Gastroesophageal sphincter (tissue), 4 donors: ENCODE data around the gene MRO. TPM values are rescaled to one million over a fixed set of nuclear protein-coding genes. Genes with fewer than 3 reads are reported as not detected.

Experiments used
- ATAC-seq: fragments of 150-250 bp; one replicate; pipeline ENCODE4 v1.9.1; 2016; ENCODE audit warnings: mild to moderate bottlenecking, moderate library complexity
- H3K27ac ChIP-seq, 4 donors: fragments of 200-600 bp; sonication (generic) in 3 of 4; 1 replicate in 3 of 4; 2 replicates in 1 of 4; pipeline ENCODE4 v1.5.1; 2016 to 2019
- H3K27me3 ChIP-seq: fragments of 200-600 bp; sonication (generic); one replicate; pipeline ENCODE4 v1.5.1; 2019
- H3K36me3 ChIP-seq, 2 donors: fragments of 200-600 bp; sonication (generic); one replicate each; pipeline ENCODE4 v1.5.1; 2019; ENCODE audit warnings: control low read depth in 1 of 2
- H3K4me1 ChIP-seq, 3 donors: fragments of 200-600 bp; sonication (generic); 1 replicate in 2 of 3; 2 replicates in 1 of 3; pipeline ENCODE4 v1.5.1; 2016 to 2019; ENCODE audit warnings: control low read depth in 2 of 3
- H3K4me3 ChIP-seq, 2 donors: fragments of 200-600 bp; sonication (generic); one replicate each; pipeline ENCODE4 v1.5.1; 2019; ENCODE audit warnings: mild to moderate bottlenecking in 1 of 2, moderate library complexity in 1 of 2
- H3K9me3 ChIP-seq, 3 donors: fragments of 200-600 bp; sonication (generic); one replicate each; pipeline ENCODE4 v1.5.1; 2017 to 2019; ENCODE audit warnings: control low read depth in 2 of 3
- CTCF ChIP-seq, 4 experiments: fragments of 200-600 bp in 2 of 4; fragments of 450-650 bp in 2 of 4; sonication (generic) in 1 of 4; IDR thresholded peaks; one replicate each; pipeline ENCODE4 v1.5.1; 2017 to 2019; ENCODE audit warnings: antibody characterized with exemption in 4 of 4, mild to moderate bottlenecking in 2 of 4, moderate library complexity in 2 of 4
- EP300 ChIP-seq: sonication (generic); formaldehyde crosslinking; IDR thresholded peaks from one replicate; pipeline ENCODE4 v1.6.1; 2017; ENCODE audit warnings: antibody characterized with exemption, mild to moderate bottlenecking
- POLR2A ChIP-seq, 2 donors: fragments of 450-650 bp; IDR thresholded peaks; one replicate each; pipeline ENCODE4 v1.6.1; 2017; ENCODE audit warnings: antibody characterized with exemption in 2 of 2, mild to moderate bottlenecking in 2 of 2, moderate library complexity in 1 of 2
- POLR2AphosphoS5 ChIP-seq: sonication (generic); formaldehyde crosslinking; IDR thresholded peaks from one replicate; pipeline ENCODE4 v1.6.1; 2017; ENCODE audit warnings: antibody characterized with exemption
- WGBS, 2 donors: methylation state at CpG; one replicate each; pipeline ENCODE4 v1.1.5; 2018; ENCODE audit warnings: low coverage in 1 of 2; 5-methylcytosine and 5-hydroxymethylcytosine counted together
- total RNA-seq, 4 donors: library from RNA; depleted of rRNA; stranded (reverse); fragments of >200 nt; gene quantifications; one replicate each; pipeline ENCODE4 v1.1.0, GENCODE V29; 2016

Gene MRO
- total RNA-seq, 4 donors from 2014 or later, result 0.16 to 0.94 (median 0.31) TPM; not detected in 1

GRCh38 chr18:50844960-50845359 is 25.1 kb upstream of the MRO start:
- Histone ChIP-seq H3K36me3 (no peaks in the 10 kb centered on the region), H3K4me3 (no peak overlapping the region), H3K27me3 (no peaks in the 10 kb centered on the region), H3K27ac (no peak overlapping the region), H3K9me3 (no peaks in the 10 kb centered on the region), H3K4me1 (no peaks in the 10 kb centered on the region)
- TF ChIP-seq CTCF (IDR thresholded peaks at IDR 0.05) (no peak), EP300 (no peak), POLR2AphosphoS5 (no peak), POLR2A (IDR thresholded peaks at IDR 0.05) (no peak)
- no peak for ATAC-seq
- 89 to 90% methylated on average over 3 of the region's 3 CpGs for WGBS, 2 donors

- ATAC-seq, result no peak
- Histone ChIP-seq H3K9me3 (no peaks in the 10 kb centered on the region), H3K27me3 (no peaks in the 10 kb centered on the region), H3K4me1 (no peaks in the 10 kb centered on the region), H3K36me3 (no peaks in the 10 kb centered on the region), H3K27ac (no peak overlapping the region), H3K4me3 (no peak overlapping the region)
- 78 to 90% methylated on average over 6 of the region's 6 CpGs for WGBS, 2 donors
- no peak for TF ChIP-seq CTCF (IDR thresholded peaks at IDR 0.05)
- no peak for TF ChIP-seq POLR2A (IDR thresholded peaks at IDR 0.05)
- TF ChIP-seq EP300, result no peak
- no peak for TF ChIP-seq POLR2AphosphoS5
Observed at GRCh38 chr18:50844554-50844953, 24.7 kb upstream of the MRO start.

- Histone ChIP-seq H3K36me3 (no peaks in the 10 kb centered on the region), H3K9me3 (no peaks in the 10 kb centered on the region), H3K4me1 (no peaks in the 10 kb centered on the region), H3K27ac (no peak overlapping the region), H3K4me3 (no peak overlapping the region), H3K27me3 (no peaks in the 10 kb centered on the region)
- no peak for TF ChIP-seq POLR2A (IDR thresholded peaks at IDR 0.05)
- no peak for TF ChIP-seq CTCF (IDR thresholded peaks at IDR 0.05)
- TF ChIP-seq POLR2AphosphoS5, result no peak
- TF ChIP-seq EP300, result no peak
- 0% methylated on average over 1 of the region's 1 CpG for WGBS, 2 donors
- ATAC-seq, result no peak
Observed at GRCh38 chr18:50842846-50843245, 23.0 kb upstream of the MRO start.

GRCh38 chr18:50839996-50840395 is 20.2 kb upstream of the MRO start:
- 84% methylated on average over 3 of the region's 3 CpGs; no CpG with 5 or more reads in 1 of the 2 donors for WGBS, 2 donors
- Histone ChIP-seq H3K4me1 (peaks cover 0 to 7% (median 0%) of the 10 kb centered on the region in 3 donors), H3K27ac (no peak overlapping the region), H3K36me3 (no peaks in the 10 kb centered on the region), H3K4me3 (no peak overlapping the region), H3K27me3 (no peaks in the 10 kb centered on the region), H3K9me3 (no peaks in the 10 kb centered on the region)
- TF ChIP-seq EP300 (no peak), CTCF (IDR thresholded peaks at IDR 0.05) (no peak), POLR2AphosphoS5 (no peak), POLR2A (IDR thresholded peaks at IDR 0.05) (no peak)
- no peak for ATAC-seq

- Histone ChIP-seq H3K27ac (no peak overlapping the region), H3K36me3 (no peaks in the 10 kb centered on the region), H3K4me1 (peaks cover 0 to 7% (median 0%) of the 10 kb centered on the region in 3 donors), H3K27me3 (no peaks in the 10 kb centered on the region), H3K9me3 (no peaks in the 10 kb centered on the region), H3K4me3 (no peak overlapping the region)
- TF ChIP-seq POLR2AphosphoS5 (no peak), CTCF (IDR thresholded peaks at IDR 0.05) (no peak), POLR2A (IDR thresholded peaks at IDR 0.05) (no peak), EP300 (no peak)
- ATAC-seq, result no peak
- WGBS, 2 donors, result 78 to 100% methylated on average over 1 of the region's 2 CpGs
Observed at GRCh38 chr18:50839341-50839740, 19.5 kb upstream of the MRO start.
